ENCODE results near the gene VPS13D.

GRCh38 chr1:12229386-12229834 is 420 bp upstream of the VPS13D start:
- TF ChIP-seq CTCF (IDR thresholded peaks at IDR 0.05; ENCODE audit: low read depth, low read length, missing input control) (no peak), JUND (IDR thresholded peaks at IDR 0.05) (no peak), TAF1 (conservative IDR thresholded peaks at IDR 0.05) (no peak), GABPA (IDR thresholded peaks at IDR 0.05 in 1 of 2, conservative IDR thresholded peaks at IDR 0.05 in 1 of 2) (no peak), FOXA1 (IDR thresholded peaks at IDR 0.05) (no peak), EGR1 (IDR thresholded peaks at IDR 0.05; ENCODE audit: low read depth in 2 of 2) (no peak), RAD21 (IDR thresholded peaks at IDR 0.05) (no peak), REST (IDR thresholded peaks at IDR 0.05) (no peak)

Measured in liver (tissue), 3 donors.